HEK293T (cell line): Measurements from ENCODE around the gene POFUT2.

ENCODE experiments used
- CTCF ChIA-PET: fragments of 350-600 bp; formaldehyde crosslinking; extraction: SDS; loops from one replicate; lab custom pipeline; 2021; ENCODE audit warnings: antibody characterized with exemption, inconsistent platforms; lab: Yijun Ruan, JAX
- POLR2A ChIA-PET: fragments of 350-600 bp; formaldehyde crosslinking; extraction: SDS; loops from one replicate; lab custom pipeline; 2020; ENCODE audit warnings: antibody characterized with exemption, inconsistent platforms; lab: Yijun Ruan, JAX
- DNase-seq: peaks from one replicate; pipeline ENCODE4 v3.0.0; 2012; ENCODE audit warnings: mixed read lengths; ENCODE audit errors: extremely low spot score
- ARNT ChIP-seq: fragments of 450-650 bp; IDR thresholded peaks from 2 replicates; pipeline ENCODE4 v1.6.1; 2017; ENCODE audit warnings: mild to moderate bottlenecking
- BHLHE40 ChIP-seq: fragments of 450-650 bp; IDR thresholded peaks from 2 replicates; pipeline ENCODE4 v1.6.1; 2016; ENCODE audit warnings: mild to moderate bottlenecking, moderate library complexity, borderline replicate concordance
- CTBP1 ChIP-seq: fragments of 450-650 bp; IDR thresholded peaks from 2 replicates; pipeline ENCODE4 v1.6.1; 2016; ENCODE audit warnings: borderline replicate concordance
- ELF4 ChIP-seq: fragments of 450-650 bp; IDR thresholded peaks from 2 replicates; pipeline ENCODE4 v1.6.1; 2017; ENCODE audit warnings: antibody characterized with exemption
- FOXA1 ChIP-seq: fragments of 450-650 bp; IDR thresholded peaks from 2 replicates; pipeline ENCODE4 v1.6.1; 2016; ENCODE audit warnings: mild to moderate bottlenecking
- FOXK2 ChIP-seq: fragments of 450-650 bp; IDR thresholded peaks from 2 replicates; pipeline ENCODE4 v1.6.1; 2016; ENCODE audit warnings: mild to moderate bottlenecking
- FOXM1 ChIP-seq: fragments of 450-650 bp; IDR thresholded peaks from 2 replicates; pipeline ENCODE4 v1.6.1; 2017; ENCODE audit warnings: mild to moderate bottlenecking, borderline replicate concordance
- HDGF ChIP-seq: fragments of 450-650 bp; IDR thresholded peaks from 2 replicates; pipeline ENCODE4 v1.6.1; 2017; ENCODE audit warnings: antibody characterized with exemption, borderline replicate concordance
- L3MBTL2 ChIP-seq: fragments of 450-650 bp; conservative IDR thresholded peaks from 2 replicates; pipeline ENCODE4 v1.6.1; 2016; ENCODE audit warnings: mild to moderate bottlenecking
- LEF1 ChIP-seq: fragments of 450-650 bp; IDR thresholded peaks from 2 replicates; pipeline ENCODE4 v1.6.1; 2017; ENCODE audit warnings: mild to moderate bottlenecking, borderline replicate concordance
- NFRKB ChIP-seq: fragments of 450-650 bp; IDR thresholded peaks from 2 replicates; pipeline ENCODE4 v1.6.1; 2016; ENCODE audit warnings: mild to moderate bottlenecking, moderate library complexity
- SP1 ChIP-seq: fragments of 450-650 bp; IDR thresholded peaks from 2 replicates; pipeline ENCODE4 v1.6.1; 2017
- SUZ12 ChIP-seq: fragments of 450-650 bp; IDR thresholded peaks from 2 replicates; pipeline ENCODE4 v1.6.1; 2016; ENCODE audit warnings: mild to moderate bottlenecking
- TARDBP ChIP-seq: fragments of 450-650 bp; IDR thresholded peaks from 2 replicates; pipeline ENCODE4 v1.6.1; 2016
- ZNF384 ChIP-seq: fragments of 450-650 bp; IDR thresholded peaks from 2 replicates; pipeline ENCODE4 v1.6.1; 2016
- TF ChIP-seq, protein P1 (sequence below): fragments of 450-650 bp; IDR thresholded peaks from 2 replicates; pipeline ENCODE4 v1.6.1; 2016

The POFUT2 gene

DNA sequence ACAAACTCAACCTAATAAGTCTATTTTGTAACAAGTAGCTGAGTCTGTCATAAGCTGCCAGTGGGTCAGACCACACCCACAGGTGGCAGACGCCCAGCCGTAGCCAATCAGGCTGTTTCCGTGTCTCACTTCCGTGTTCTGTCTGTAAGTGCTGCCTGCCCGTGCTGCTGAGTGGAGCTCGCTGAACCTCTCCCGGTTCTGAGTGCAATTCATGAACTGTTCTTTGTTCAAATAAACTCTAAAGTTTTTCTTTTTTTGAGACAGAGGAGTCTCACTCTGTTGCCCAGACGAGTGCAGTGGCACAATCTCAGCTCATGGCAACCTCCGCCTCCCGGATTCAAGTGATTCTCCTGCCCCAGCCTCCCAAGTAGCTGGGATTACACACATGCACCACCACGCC, 25.1 kb downstream of the POFUT2 start:
- DNase-seq = no peak
- POLR2A ChIA-PET = no interaction called here
- CTCF ChIA-PET = interaction anchor here (0.9 kb wide), 1 partner anchor 559 kb away, joined by 3 read pairs; no protein-coding TSS in a partner anchor

DNA sequence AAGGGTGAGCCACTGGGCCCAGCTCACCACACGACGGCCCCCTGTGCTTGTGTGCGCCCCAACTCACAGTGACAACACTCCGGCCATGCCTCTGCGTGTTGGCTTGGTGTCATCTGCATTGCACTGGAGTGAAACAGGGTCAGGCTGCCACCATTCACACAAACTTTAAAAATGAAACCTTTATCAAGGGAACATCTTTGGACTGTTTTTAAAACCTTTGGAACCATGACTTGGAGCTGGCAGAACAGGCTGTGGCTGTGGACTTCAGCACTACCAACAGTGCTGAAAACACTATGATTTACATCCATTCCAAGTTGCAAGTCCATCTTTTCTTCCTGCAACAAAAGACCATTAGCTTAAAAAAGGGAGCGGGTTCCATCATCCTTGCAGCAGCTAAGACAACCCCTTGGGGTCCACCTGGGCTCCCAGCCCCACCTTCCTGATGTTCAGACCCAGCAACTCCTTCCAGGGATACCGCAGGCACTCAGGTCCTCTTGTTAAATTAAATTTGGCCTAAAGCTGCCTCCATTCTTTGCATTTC, 25.6 kb downstream of the POFUT2 start:
- no peak for DNase-seq
- POLR2A ChIA-PET = no interaction called here
- CTCF ChIA-PET = interaction anchor here (0.9 kb wide), 1 partner anchor 560 kb away, joined by 3 read pairs; no protein-coding TSS in a partner anchor
- TF ChIP-seq FOXM1 (no peak), ZNF384 (no peak), FOXA1 (no peak), HDGF (no peak), SP1 (no peak), NFRKB (no peak), ARNT (no peak), TARDBP (no peak), LEF1 (no peak), CTBP1 (no peak), SUZ12 (no peak), BHLHE40 (no peak), ELF4 (no peak), FOXK2 (no peak), L3MBTL2 (no peak)
- TF ChIP-seq, protein P1, sequence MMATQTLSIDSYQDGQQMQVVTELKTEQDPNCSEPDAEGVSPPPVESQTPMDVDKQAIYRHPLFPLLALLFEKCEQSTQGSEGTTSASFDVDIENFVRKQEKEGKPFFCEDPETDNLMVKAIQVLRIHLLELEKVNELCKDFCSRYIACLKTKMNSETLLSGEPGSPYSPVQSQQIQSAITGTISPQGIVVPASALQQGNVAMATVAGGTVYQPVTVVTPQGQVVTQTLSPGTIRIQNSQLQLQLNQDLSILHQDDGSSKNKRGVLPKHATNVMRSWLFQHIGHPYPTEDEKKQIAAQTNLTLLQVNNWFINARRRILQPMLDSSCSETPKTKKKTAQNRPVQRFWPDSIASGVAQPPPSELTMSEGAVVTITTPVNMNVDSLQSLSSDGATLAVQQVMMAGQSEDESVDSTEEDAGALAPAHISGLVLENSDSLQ = no peak

More for the DNA sequence above, 25.1 kb downstream of the POFUT2 start:
- no peak for TF ChIP-seq SP1
- TF ChIP-seq, protein P1 = no peak

DNA sequence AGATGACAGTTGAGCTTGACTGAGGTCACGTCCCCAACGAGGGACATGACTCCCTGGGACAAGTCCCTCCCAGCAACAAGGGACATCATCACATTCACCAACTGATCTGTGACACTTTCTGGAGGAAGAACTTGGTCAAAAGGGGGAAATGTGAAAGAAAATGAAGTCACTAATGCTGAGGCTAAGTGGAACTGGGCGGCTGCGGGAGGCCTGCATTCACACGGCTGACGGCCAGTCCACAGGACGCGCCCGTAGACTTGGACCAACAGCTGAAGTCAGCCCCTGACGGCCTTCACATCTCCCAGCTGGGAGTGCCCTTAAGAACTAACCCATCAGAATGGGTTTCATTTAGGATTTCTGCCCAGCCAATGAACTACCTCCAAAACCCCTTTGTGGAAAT, 26.6 kb downstream of the POFUT2 start:
- TF ChIP-seq SUZ12 = no peak
- no peak for TF ChIP-seq FOXA1
- TF ChIP-seq ELF4 = no peak
- no peak for TF ChIP-seq HDGF
- TF ChIP-seq TARDBP = no peak
- no peak for TF ChIP-seq LEF1
- no peak for TF ChIP-seq FOXM1
- TF ChIP-seq SP1 = no peak
- TF ChIP-seq FOXK2 = no peak
- no peak for TF ChIP-seq ARNT
- no peak for TF ChIP-seq L3MBTL2
- TF ChIP-seq NFRKB = no peak
- TF ChIP-seq CTBP1 = no peak
- TF ChIP-seq, protein P1 = no peak
- TF ChIP-seq ZNF384 = no peak
- no peak for TF ChIP-seq BHLHE40
- no peak for DNase-seq
- ChIA-PET CTCF (no interaction called here), POLR2A (no interaction called here)

- CTCF ChIA-PET = no interaction called here
- TF ChIP-seq CTBP1 = no peak
- TF ChIP-seq ARNT = no peak
- no peak for TF ChIP-seq L3MBTL2
- POLR2A ChIA-PET = no interaction called here
- DNase-seq = no peak
Observed at GRCh38 chr21:45260191-45260825, 27.4 kb downstream of the POFUT2 start.

DNA sequence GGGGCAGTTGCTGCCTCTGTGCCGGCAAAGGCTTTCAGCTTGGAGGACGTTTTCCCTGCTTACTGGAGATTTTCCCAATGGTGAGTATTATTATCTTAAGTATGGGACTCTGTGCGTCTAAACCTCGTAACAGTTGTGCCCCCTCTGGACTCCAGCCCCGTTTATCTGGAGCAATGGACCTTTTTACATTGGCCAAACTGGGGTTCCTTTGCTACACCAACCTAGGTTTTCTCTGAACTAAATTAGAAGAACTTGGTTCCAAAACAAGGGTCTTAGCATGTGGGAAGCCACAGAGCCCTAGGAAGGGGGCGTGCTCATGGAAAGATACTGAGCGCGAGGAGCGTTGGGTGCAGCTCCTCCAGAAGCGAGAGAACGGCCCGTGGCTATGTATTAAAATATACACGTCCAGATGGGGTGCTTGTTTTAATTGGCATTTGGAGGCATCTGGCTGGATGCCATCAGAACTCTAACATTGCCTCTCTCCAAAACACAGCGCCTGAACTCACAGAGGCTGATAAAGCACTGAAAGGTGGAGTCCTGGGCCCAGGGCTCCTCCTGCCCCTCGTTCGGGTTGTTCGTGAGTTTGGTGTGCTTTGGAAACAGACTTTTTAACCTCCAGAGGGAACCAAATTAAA, 28.4 kb downstream of the POFUT2 start:
- TF ChIP-seq FOXK2 = no peak
- TF ChIP-seq BHLHE40 = no peak
- no peak for TF ChIP-seq SP1
- no peak for TF ChIP-seq NFRKB
- no peak for TF ChIP-seq ARNT
- TF ChIP-seq ZNF384 = no peak
- no peak for TF ChIP-seq ELF4
- TF ChIP-seq L3MBTL2 = no peak
- no peak for TF ChIP-seq FOXA1
- TF ChIP-seq TARDBP = no peak
- TF ChIP-seq SUZ12 = no peak
- TF ChIP-seq LEF1 = no peak
- no peak for TF ChIP-seq CTBP1
- TF ChIP-seq HDGF = no peak
- TF ChIP-seq, protein P1 = no peak
- ChIA-PET CTCF (no interaction called here), POLR2A (no interaction called here)
- DNase-seq = no peak
